GM12801 (cell line): ENCODE measurements around the gene ATP1A1.

Experiments used
- TF ChIP-seq, protein P1 (sequence below): IDR thresholded peaks from one replicate; pipeline ENCODE4 v1.5.1; 2011; ENCODE audit warnings: control low read depth; ENCODE audit not compliant: insufficient read length; ENCODE audit errors: extremely low read depth

ATP1A1 gene

DNA sequence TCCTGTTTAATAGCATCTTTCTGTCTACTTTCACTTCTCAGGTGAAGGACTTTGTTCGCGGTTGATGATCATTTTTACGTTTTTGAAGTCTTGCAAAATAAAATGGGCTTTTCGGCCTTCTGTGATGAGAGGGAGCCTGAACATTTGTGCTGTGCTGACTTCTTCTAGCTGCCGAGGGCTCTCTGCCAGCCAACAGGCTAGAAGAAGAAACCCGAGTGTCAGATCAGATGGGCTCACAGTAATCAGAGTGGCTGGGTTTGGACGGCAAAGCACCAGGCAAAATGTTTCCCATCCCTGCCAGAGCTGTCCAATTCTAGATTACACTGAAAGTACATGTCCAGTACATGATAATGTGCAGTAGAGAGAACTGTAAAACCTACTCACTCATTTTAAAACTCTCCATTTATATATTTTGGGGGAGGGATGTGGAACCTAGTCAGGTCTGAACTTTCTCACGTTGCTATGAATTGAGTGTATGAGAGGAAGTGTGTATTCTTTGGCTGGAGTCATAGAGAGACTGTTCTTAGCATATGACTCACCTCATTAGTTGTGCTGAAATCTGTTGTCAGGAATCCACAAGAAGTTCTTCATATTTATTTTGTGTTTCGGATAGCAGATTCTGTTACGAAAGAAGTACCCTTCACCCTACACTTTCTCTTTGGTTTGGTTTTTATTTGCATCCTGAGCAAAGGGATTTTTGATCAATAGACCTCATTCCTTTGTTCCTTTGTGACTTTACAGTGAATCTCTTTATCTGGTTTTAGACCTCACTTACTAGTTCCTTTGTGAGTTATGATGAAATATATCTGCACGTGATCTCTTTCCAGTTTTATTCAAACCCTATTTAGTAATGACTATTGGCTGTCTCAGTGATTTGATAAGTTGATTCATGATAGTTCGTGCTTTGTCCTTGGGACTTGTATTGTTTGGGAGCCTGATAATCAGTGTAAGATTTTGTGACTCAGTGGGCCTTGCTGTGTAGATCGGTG, 4.8 kb downstream of the ATP1A1 start:
- TF ChIP-seq, protein P1, sequence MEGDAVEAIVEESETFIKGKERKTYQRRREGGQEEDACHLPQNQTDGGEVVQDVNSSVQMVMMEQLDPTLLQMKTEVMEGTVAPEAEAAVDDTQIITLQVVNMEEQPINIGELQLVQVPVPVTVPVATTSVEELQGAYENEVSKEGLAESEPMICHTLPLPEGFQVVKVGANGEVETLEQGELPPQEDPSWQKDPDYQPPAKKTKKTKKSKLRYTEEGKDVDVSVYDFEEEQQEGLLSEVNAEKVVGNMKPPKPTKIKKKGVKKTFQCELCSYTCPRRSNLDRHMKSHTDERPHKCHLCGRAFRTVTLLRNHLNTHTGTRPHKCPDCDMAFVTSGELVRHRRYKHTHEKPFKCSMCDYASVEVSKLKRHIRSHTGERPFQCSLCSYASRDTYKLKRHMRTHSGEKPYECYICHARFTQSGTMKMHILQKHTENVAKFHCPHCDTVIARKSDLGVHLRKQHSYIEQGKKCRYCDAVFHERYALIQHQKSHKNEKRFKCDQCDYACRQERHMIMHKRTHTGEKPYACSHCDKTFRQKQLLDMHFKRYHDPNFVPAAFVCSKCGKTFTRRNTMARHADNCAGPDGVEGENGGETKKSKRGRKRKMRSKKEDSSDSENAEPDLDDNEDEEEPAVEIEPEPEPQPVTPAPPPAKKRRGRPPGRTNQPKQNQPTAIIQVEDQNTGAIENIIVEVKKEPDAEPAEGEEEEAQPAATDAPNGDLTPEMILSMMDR = no peak

DNA sequence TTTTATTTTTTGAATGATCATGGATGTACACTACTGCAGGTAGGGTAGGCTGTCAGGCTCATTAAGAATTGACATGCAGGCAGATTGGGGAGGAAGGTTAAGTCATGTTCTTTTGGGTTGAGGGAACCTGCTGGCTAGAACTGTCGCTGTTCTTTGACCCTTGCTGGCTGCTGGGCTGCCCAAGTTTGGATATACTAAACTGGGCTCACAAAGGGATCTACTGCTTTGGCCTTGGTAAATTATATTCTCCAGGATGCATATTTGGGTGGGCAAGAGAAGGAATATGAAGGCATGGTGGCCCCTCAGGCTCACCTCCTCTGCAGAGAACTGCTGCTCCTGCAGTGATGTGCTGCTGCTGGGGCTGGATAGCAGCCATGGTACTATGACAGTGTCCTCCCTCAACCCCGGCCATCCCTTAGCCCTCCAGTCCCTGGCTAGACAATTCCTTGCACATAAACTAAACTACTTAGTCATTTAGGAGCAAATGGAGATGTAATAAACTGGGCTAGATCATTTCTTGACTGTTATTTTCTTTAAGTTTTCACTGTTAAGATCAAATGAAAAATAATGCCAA, 6.1 kb downstream of the ATP1A1 start:
- TF ChIP-seq, protein P1 = no peak

GRCh38 chr1:116379674-116380498, 6.8 kb downstream of the ATP1A1 start:
- TF ChIP-seq, protein P1 = no peak

- TF ChIP-seq, protein P1 = no peak
Measured at GRCh38 chr1:116380499-116381242, 7.6 kb downstream of the ATP1A1 start.

DNA sequence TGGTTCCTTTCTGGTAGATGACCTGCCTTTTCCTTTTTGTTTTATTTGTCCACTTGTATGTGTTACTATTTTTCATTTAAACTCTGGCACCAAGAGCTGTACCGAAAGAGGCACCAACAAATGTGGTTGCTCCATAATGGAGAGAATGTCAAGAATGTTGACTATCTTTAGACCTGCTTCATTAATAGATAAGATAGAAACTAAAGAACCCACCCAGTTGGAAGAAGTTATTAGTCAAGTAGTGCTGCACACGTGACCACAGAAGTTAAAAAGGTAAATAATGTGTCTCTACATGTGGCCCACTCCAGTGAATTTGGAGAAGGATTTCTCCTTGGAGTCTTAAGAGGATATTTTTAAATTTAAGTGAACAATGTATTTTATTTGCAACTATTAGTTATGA, 9.3 kb downstream of the ATP1A1 start:
- TF ChIP-seq, protein P1 = no peak

GRCh38 chr1:116382857-116383483, 9.9 kb downstream of the ATP1A1 start:
- TF ChIP-seq, protein P1 = no peak
